HG03575 (cell line): ENCODE results near the gene PRKACG.
A peak's percentile ranks its signal among the peaks of the same experiment; 100 is the strongest.
"Not testable (repeated sequence)": the region's sequence is repeated elsewhere in the genome, so short reads cannot be mapped to it uniquely, and the experiment has no call there.

Experiments used
- ATAC-seq: cut with Tn5 transposase; IDR thresholded peaks from one replicate; pipeline ENCODE4 v1.9.1; 2021; ENCODE audit not compliant: unreplicated experiment, insufficient number of reproducible peaks, low FRiP score; ENCODE audit errors: extremely low read depth

Gene PRKACG

GRCh38 chr9:69014013-69014412, at the start of gene PRKACG:
Gene PRKACG, minus strand, starts transcription at chr9:69014113. Its CDS starts 21 bp downstream, at chr9:69014092.
- no peak for ATAC-seq

DNA sequence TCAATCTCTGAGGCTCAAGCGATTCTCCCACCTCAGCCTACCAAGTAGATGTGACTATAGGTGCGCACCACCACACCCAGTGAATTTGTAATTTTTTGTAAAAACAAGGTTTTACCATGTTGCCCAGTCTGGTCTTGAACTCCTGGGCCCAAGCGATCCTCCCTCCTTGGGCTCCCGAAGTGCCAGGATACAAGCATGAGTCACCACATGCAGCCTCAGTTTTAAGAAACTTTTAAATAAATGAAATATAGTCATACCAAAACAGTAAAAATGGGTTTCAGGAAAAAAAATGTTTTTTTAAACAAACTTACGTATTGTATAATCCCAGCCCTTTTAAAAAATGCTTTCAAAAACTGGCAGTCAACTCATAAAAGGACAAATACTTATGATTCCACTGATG, 48.3 kb upstream of the PRKACG start:
- ATAC-seq = no peak

DNA sequence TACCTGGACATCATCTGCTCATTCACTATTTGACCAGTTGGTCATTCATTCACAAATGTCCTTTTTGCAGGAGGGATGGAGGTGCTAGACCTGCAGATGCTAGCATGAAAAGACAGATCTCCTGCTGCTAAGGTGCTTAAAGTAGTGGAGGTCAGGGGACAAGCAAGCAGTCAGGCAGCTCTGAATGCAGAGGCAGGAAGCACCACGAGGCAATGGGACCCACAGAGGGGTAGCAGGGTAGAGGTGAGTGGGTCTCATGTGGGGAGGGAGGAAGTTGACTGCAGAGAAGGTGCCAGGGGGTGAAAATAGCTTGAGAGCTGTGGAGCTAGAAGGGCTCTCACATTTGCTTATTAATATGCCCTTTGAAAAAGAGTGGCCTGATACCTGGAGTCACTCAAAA, 46.9 kb upstream of the PRKACG start:
- ATAC-seq = no peak

GRCh38 chr9:69058101-69058500, 44.2 kb upstream of the PRKACG start:
- no peak for ATAC-seq

DNA sequence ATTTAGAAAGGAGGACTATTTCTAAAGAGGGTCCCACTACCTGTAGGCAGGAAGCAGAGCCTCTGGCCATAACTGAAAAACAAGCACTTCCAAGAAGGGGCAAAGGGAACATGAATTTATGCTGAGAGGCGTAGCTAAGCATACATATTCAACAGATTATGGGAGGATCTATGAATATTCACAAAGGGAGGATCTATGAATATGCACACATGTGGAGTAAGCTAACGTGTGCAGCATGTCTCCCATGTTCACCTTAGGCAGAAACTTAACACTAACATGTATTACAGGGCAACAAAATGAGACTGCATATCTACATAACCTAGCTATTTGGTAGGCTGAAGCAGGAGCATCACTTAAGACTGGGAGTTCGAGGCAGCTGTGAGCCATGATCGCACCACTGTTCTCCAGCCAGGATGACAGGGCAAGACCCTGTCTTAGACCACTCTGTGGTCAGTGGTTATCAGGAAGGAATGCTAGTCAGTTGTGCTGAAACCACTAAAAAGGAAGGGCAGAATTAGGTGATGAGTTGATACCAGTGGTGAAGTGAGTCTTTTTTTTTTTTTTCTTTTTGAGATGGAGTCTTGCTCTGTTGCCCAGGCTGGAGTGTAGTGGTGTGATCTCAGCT, 42.4 kb upstream of the PRKACG start:
- no peak for ATAC-seq

- ATAC-seq = no peak
These were observed 41.1 kb upstream of the PRKACG start for GRCh38 chr9:69054989-69055388.

DNA sequence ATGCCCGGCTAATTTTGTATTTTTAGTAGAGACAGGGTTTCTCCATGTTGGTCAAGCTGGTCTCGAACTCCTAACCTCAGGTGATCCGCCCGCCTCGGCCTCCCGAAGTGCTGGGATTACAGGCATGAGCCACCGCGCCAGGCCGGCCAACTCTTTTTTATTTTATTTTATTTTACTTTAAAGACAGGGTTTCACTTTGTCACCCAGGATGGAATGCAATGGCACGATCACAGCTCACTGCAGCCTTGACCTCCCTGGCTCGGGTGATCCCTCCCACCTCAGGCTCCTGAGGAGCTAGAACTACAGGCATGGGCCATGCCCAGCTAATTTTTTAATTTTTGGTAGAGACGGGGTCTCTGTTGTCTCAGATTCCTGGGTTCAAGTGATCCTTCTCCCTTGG, 37.0 kb upstream of the PRKACG start:
- not testable (repeated sequence) for ATAC-seq

- no peak for ATAC-seq
These were observed 35.2 kb upstream of the PRKACG start for GRCh38 chr9:69049094-69049493.

DNA sequence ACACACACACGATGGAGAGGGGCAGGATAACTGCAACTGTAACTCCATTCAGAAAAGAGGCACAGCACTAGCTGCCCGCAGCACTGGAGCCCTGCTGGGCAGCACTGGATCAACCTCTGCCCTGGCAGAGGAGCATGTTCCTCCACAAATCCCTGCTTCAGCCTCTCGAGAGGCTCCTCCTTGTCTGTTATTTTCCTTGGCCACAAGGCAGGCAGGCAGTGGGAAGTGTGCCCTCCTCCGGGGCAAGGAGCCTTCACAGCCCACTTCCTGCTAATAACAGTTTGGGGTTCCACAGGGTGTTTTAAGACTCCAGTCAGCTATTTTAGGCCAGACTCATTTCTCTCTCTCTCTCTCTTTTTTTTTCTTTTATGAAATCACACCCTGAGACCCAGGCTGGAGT, 33.5 kb upstream of the PRKACG start:
- no peak for ATAC-seq

GRCh38 chr9:69046723-69047122, 32.8 kb upstream of the PRKACG start:
- ATAC-seq = no peak

DNA sequence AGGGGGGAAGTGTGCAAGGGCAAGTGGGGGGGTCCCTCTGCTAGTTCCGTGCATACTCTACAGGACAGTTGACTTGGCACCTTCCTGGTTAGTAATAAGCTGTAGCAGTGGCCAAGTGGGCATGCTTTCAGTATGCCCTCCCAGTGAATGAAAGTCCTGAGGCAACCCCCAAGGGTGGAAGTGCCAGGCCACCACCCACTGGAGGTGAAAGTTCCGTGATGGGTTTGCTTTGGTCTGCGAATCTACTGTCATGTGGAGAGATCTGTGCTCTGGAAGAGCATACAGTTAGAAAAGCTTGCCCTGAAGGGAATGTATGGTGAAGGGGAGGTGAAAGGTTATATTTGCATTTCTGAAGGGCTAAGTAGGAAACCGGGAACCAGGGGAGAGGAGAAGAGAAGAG, 31.9 kb upstream of the PRKACG start:
- no peak for ATAC-seq

GRCh38 chr9:69044240-69045219, 30.6 kb upstream of the PRKACG start:
- no peak for ATAC-seq

DNA sequence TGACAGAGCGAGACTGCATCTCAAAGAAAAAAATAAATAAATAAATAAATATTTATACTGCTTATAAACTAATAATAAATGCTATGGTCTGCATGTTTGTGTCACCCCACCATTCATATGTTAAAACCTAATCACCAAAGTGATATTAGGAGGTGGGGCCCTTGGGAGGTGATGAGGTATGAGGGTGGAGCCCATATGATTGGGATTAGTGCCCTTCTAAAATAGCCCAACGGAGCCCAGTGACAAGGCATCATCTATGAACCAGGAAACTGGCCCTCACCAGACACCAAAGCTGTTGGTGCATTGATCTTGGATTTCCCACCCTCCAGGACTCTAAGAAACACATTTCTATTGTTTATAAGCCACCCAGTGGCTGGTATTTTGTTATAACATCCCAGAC, 26.7 kb upstream of the PRKACG start:
- ATAC-seq = no peak

DNA sequence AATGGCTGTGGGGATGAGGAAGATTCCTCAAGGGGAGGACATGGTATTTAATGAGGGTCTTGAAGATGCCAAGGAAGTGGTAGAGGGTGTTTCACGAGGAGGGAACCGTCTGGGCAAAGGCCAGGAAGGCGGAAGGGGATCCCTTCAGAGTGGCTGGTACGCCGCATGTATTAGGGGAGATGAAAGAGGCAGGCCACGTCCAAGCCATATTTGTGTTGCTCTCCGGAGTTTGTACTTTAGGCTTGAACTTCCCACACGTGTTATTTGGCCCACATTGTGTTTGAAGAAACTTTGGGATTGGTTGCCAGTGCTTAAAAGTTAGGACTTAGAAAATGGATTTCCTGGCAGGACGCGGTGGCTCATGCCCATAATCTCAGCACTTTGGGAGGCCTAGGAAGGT, 22.9 kb upstream of the PRKACG start:
- no peak for ATAC-seq

- no peak for ATAC-seq
These were observed 22.4 kb upstream of the PRKACG start for GRCh38 chr9:69036309-69036708.

- ATAC-seq = peak; percentile 62
These were observed 21.8 kb upstream of the PRKACG start, which contains the start of gene FXN for GRCh38 chr9:69035438-69036308. Gene FXN, plus strand, starts transcription at chr9:69035752. Its CDS starts 31 bp downstream, at chr9:69035783.

- ATAC-seq = no peak
These were observed 20.2 kb upstream of the PRKACG start for GRCh38 chr9:69034071-69034470.

DNA sequence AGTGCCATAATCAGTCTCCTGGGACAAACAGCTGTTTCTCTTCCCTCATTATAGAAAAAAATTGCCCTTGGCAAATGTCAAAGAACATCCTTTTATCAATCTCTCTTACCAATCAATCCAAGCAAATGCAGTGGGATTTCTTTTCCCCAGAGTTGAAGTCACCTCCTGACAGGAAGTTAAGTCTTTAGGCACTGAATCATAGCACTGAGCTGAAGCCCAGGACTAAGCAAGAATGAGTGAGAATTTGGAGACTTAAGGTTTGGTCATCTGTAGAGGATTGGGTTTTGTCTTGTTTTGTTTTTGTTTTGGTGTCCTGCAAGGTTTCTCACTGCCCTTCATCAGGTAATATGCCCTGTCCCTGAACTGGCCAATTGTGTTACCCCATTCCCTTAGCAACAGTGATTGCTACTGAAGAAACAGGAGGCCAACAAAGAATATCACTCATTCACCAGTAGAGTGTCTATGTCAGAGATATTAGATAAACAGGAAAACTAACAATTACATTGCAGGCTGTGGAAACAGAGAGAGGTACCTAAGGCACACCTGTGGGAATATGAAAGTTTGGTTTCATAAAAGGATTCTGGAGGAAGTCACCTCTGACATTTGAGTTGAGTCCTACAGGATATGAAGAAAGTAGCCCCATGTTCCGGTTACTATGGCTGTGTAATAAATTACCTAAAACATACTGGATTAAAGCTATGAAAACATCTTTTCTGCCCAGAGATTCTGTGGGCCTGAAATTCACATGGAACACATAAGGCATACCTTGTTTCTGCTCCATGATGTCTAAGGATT, 17.1 kb upstream of the PRKACG start:
- no peak for ATAC-seq

DNA sequence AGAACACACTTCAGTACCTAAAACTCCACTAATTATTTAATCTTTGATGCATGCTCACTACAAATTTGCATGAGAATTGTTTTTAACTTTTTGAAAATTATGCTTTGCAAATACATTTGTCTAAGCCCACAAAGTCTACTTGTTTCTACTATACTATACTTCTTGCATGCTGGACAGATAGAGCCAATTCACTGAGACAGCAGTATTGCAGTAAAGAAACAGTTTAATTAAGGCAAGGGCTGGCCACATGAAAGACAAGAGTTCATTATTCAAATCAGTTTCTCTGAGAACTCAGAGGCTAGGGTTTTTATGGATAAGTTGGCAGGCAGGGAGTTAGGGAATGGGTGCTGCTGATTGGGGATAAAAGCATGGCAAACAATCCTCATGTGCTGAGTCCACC, 15.6 kb upstream of the PRKACG start:
- ATAC-seq = no peak
